Neural progenitor cell (in vitro differentiated cells): ENCODE data around the gene UBE2QL1. TPM values are rescaled to one million over a fixed set of nuclear protein-coding genes. Genes with fewer than 3 reads are reported as not detected.
A peak's percentile ranks its signal among the peaks of the same experiment; 100 is the strongest.

Source experiments
- DNase-seq: peaks from one replicate; pipeline ENCODE4 v3.0.0-alpha.2; 2016; ENCODE audit warnings: low spot score
- H2AFZ ChIP-seq: fragments of 200-600 bp; sonication (generic); replicated peaks from 2 replicates; pipeline ENCODE4 v1.6.1; 2016; ENCODE audit warnings: antibody characterized with exemption
- H3F3A ChIP-seq: fragments of 200-600 bp; sonication (generic); 2 replicates; pipeline ENCODE4 v1.6.1; 2016; ENCODE audit warnings: antibody characterized with exemption, low read depth
- H3K27ac ChIP-seq: fragments of 200-600 bp; sonication (generic); 2 replicates; pipeline ENCODE4 v1.5.1; 2016; ENCODE audit warnings: mild to moderate bottlenecking
- H3K27me3 ChIP-seq: fragments of 200-600 bp; sonication (generic); 2 replicates; pipeline ENCODE4 v1.6.1; 2016; ENCODE audit warnings: mild to moderate bottlenecking, moderate library complexity
- H3K36me3 ChIP-seq: fragments of 200-600 bp; sonication (generic); 2 replicates; pipeline ENCODE4 v1.5.1; 2016
- H3K4me1 ChIP-seq: fragments of 200-600 bp; sonication (generic); 2 replicates; pipeline ENCODE4 v1.6.1; 2016; ENCODE audit warnings: mixed run types
- H3K4me2 ChIP-seq: fragments of 200-600 bp; sonication (generic); 2 replicates; pipeline ENCODE4 v1.6.1; 2016
- H3K4me3 ChIP-seq: fragments of 200-600 bp; sonication (generic); 2 replicates; pipeline ENCODE4 v1.5.1; 2016
- H3K79me2 ChIP-seq: fragments of 200-600 bp; sonication (generic); 2 replicates; pipeline ENCODE4 v1.6.1; 2016; ENCODE audit warnings: low read depth
- H3K9ac ChIP-seq: fragments of 200-600 bp; sonication (generic); 2 replicates; pipeline ENCODE4 v1.6.1; 2016
- H3K9me3 ChIP-seq: fragments of 200-600 bp; sonication (generic); 2 replicates; pipeline ENCODE4 v1.5.1; 2016; ENCODE audit warnings: low read depth
- H4K20me1 ChIP-seq: fragments of 200-600 bp; sonication (generic); 2 replicates; pipeline ENCODE4 v1.6.1; 2016; ENCODE audit warnings: low read depth
- H3K27ac Mint-ChIP-seq: 3 replicates; pipeline ENCODE4 v1.8.0; 2021; ENCODE audit warnings: mixed read lengths
- H3K27me3 Mint-ChIP-seq: 2 replicates; pipeline ENCODE4 v1.8.0; 2022; ENCODE audit warnings: low read depth, mild to moderate bottlenecking, inconsistent platforms, moderate library complexity, mixed read lengths; ENCODE audit not compliant: insufficient read depth
- H3K36me3 Mint-ChIP-seq: 3 replicates; pipeline ENCODE4 v1.8.0; 2021; ENCODE audit warnings: mixed read lengths
- H3K4me1 Mint-ChIP-seq: 3 replicates; pipeline ENCODE4 v1.8.0; 2021; ENCODE audit warnings: mixed read lengths
- H3K4me3 Mint-ChIP-seq: 3 replicates; pipeline ENCODE4 v1.8.0; 2021; ENCODE audit warnings: mild to moderate bottlenecking, moderate library complexity, mixed read lengths
- H3K9me3 Mint-ChIP-seq: 3 replicates; pipeline ENCODE4 v1.8.0; 2020; ENCODE audit warnings: mixed read lengths
- EZH2 ChIP-seq: fragments of 200-600 bp; sonication (generic); IDR thresholded peaks from 2 replicates; pipeline ENCODE4 v1.6.1; 2017; ENCODE audit warnings: antibody characterized with exemption, mild to moderate bottlenecking, moderate library complexity
- EZH2phosphoT487 ChIP-seq: fragments of 200-600 bp; sonication (generic); IDR thresholded peaks from 2 replicates; pipeline ENCODE4 v1.6.1; 2017; ENCODE audit warnings: antibody characterized with exemption
- total RNA-seq: library from RNA; depleted of rRNA; stranded (reverse); fragments of >200 nt; gene quantifications from 2 replicates; pipeline ENCODE4 v1.2.3, GENCODE V29; 2015; ENCODE audit warnings: low replicate concordance
- TF ChIP-seq, protein P1 (sequence below): fragments of 200-600 bp; sonication (generic); IDR thresholded peaks from 2 replicates; pipeline ENCODE4 v1.5.1; 2017; ENCODE audit warnings: antibody characterized with exemption, mild to moderate bottlenecking

The UBE2QL1 gene
- total RNA-seq, 1 donor from 2014 or later: 0.30 TPM

GRCh38 chr5:6432206-6432605 lies 16.5 kb upstream of the UBE2QL1 start:
- Mint-ChIP-seq H3K36me3 (no peaks in the 10 kb centered on the region), H3K27me3 (peaks cover 5% of the 10 kb centered on the region), H3K4me1 (no peaks in the 10 kb centered on the region), H3K9me3 (peaks cover 7% of the 10 kb centered on the region), H3K4me3 (no peak overlapping the region), H3K27ac (no peak overlapping the region)
- H3K9ac ChIP-seq: no peak overlapping the region
- TF ChIP-seq, protein P1, sequence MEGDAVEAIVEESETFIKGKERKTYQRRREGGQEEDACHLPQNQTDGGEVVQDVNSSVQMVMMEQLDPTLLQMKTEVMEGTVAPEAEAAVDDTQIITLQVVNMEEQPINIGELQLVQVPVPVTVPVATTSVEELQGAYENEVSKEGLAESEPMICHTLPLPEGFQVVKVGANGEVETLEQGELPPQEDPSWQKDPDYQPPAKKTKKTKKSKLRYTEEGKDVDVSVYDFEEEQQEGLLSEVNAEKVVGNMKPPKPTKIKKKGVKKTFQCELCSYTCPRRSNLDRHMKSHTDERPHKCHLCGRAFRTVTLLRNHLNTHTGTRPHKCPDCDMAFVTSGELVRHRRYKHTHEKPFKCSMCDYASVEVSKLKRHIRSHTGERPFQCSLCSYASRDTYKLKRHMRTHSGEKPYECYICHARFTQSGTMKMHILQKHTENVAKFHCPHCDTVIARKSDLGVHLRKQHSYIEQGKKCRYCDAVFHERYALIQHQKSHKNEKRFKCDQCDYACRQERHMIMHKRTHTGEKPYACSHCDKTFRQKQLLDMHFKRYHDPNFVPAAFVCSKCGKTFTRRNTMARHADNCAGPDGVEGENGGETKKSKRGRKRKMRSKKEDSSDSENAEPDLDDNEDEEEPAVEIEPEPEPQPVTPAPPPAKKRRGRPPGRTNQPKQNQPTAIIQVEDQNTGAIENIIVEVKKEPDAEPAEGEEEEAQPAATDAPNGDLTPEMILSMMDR: no peak
- no peak for TF ChIP-seq EZH2
- TF ChIP-seq EZH2phosphoT487: no peak
- no peaks in the 10 kb centered on the region for H3K4me1 ChIP-seq
- no peak for DNase-seq
- H3F3A ChIP-seq: no peaks in the 10 kb centered on the region
- no peaks in the 10 kb centered on the region for H3K9me3 ChIP-seq
- no peaks in the 10 kb centered on the region for H3K79me2 ChIP-seq
- H3K36me3 ChIP-seq: no peaks in the 10 kb centered on the region
- no peak overlapping the region for H3K4me3 ChIP-seq
- H2AFZ ChIP-seq: no peak overlapping the region
- no peak overlapping the region for H3K4me2 ChIP-seq
- H3K27ac ChIP-seq: no peak overlapping the region
- H3K27me3 ChIP-seq: peaks cover 57% of the 10 kb centered on the region
- no peaks in the 10 kb centered on the region for H4K20me1 ChIP-seq

- H3K4me1 Mint-ChIP-seq: no peaks in the 10 kb centered on the region
- TF ChIP-seq EZH2phosphoT487: no peak
- TF ChIP-seq, protein P1: no peak
- TF ChIP-seq EZH2: no peak
Measured at GRCh38 chr5:6434731-6435130, 13.9 kb upstream of the UBE2QL1 start.

GRCh38 chr5:6435356-6435755 lies 13.3 kb upstream of the UBE2QL1 start:
- Histone ChIP-seq H3K9ac (no peak overlapping the region), H3K4me2 (no peak overlapping the region), H3K79me2 (no peaks in the 10 kb centered on the region), H2AFZ (no peak overlapping the region), H3K36me3 (no peaks in the 10 kb centered on the region), H3K4me3 (no peak overlapping the region), H3K27ac (no peak overlapping the region), H3K4me1 (no peaks in the 10 kb centered on the region), H3K9me3 (no peaks in the 10 kb centered on the region), H4K20me1 (no peaks in the 10 kb centered on the region), H3K27me3 (peaks cover 63% of the 10 kb centered on the region), H3F3A (no peaks in the 10 kb centered on the region)
- Mint-ChIP-seq H3K4me3 (no peak overlapping the region), H3K36me3 (no peaks in the 10 kb centered on the region), H3K27ac (no peak overlapping the region), H3K27me3 (peaks cover 2% of the 10 kb centered on the region), H3K9me3 (peaks cover 8% of the 10 kb centered on the region), H3K4me1 (no peaks in the 10 kb centered on the region)
- peak; percentile 53 for DNase-seq
- TF ChIP-seq EZH2phosphoT487: no peak
- TF ChIP-seq EZH2: no peak
- TF ChIP-seq, protein P1: peak; percentile 53

More at GRCh38 chr5:6434731-6435130, 13.9 kb upstream of the UBE2QL1 start:
- H3K4me1 ChIP-seq: no peaks in the 10 kb centered on the region
- Mint-ChIP-seq H3K27me3 (peaks cover 2% of the 10 kb centered on the region), H3K9me3 (peaks cover 5% of the 10 kb centered on the region), H3K27ac (no peak overlapping the region), H3K4me3 (no peak overlapping the region), H3K36me3 (no peaks in the 10 kb centered on the region)
- no peak overlapping the region for H3K27ac ChIP-seq
- no peaks in the 10 kb centered on the region for H3K79me2 ChIP-seq
- H3K9ac ChIP-seq: no peak overlapping the region
- peaks cover 63% of the 10 kb centered on the region for H3K27me3 ChIP-seq
- H3K4me3 ChIP-seq: no peak overlapping the region
- H3F3A ChIP-seq: no peaks in the 10 kb centered on the region
- no peak overlapping the region for H2AFZ ChIP-seq
- H3K36me3 ChIP-seq: no peaks in the 10 kb centered on the region
- H4K20me1 ChIP-seq: no peaks in the 10 kb centered on the region
- DNase-seq: no peak
- no peak overlapping the region for H3K4me2 ChIP-seq
- H3K9me3 ChIP-seq: no peaks in the 10 kb centered on the region
